Activated naive CD4-positive, alpha-beta T cell treated with anti-CD3 and anti-CD28 coated beads, Interleukin-2, amount 50 U/mL, for 24 hours (primary cell): Measurements from ENCODE around the gene CD36.

Experiments
- H3K27ac Mint-ChIP-seq: one replicate; pipeline ENCODE4 v1.8.0; 2021; ENCODE audit warnings: mild to moderate bottlenecking, mixed read lengths
- H3K27me3 Mint-ChIP-seq: one replicate; pipeline ENCODE4 v1.8.0; 2021; ENCODE audit warnings: mixed read lengths
- H3K36me3 Mint-ChIP-seq: one replicate; pipeline ENCODE4 v1.8.0; 2021; ENCODE audit warnings: mixed read lengths
- H3K4me1 Mint-ChIP-seq: one replicate; pipeline ENCODE4 v1.8.0; 2021; ENCODE audit warnings: mixed read lengths
- H3K4me3 Mint-ChIP-seq: one replicate; pipeline ENCODE4 v1.8.0; 2021; ENCODE audit warnings: mild to moderate bottlenecking, mixed read lengths
- H3K9me3 Mint-ChIP-seq: one replicate; pipeline ENCODE4 v1.8.0; 2021; ENCODE audit warnings: mixed read lengths

Gene CD36

DNA sequence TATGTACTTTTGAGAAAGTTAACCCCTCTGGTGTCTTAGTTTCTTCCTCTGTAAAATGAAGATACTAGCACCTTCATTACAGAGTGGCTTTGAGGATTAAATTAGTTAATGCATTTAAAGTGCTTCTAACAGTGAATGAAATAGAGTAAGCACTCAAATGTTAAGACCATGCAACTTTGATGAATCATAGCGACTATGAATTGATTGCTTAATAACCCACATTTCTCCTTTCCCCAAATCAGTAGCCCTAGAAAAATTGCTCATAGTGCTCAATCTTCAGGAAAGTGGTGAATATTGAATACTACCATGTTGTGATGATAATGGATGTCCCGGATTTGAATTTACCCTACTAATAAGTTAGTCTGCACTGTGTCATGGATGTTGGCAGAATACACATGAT lies 48.1 kb downstream of the CD36 start:
- H3K27ac Mint-ChIP-seq = no peak overlapping the region
- peaks cover under 1% of the 10 kb centered on the region for H3K9me3 Mint-ChIP-seq
- no peaks in the 10 kb centered on the region for H3K36me3 Mint-ChIP-seq
- no peaks in the 10 kb centered on the region for H3K4me1 Mint-ChIP-seq
- H3K27me3 Mint-ChIP-seq = no peaks in the 10 kb centered on the region
- no peak overlapping the region for H3K4me3 Mint-ChIP-seq

DNA sequence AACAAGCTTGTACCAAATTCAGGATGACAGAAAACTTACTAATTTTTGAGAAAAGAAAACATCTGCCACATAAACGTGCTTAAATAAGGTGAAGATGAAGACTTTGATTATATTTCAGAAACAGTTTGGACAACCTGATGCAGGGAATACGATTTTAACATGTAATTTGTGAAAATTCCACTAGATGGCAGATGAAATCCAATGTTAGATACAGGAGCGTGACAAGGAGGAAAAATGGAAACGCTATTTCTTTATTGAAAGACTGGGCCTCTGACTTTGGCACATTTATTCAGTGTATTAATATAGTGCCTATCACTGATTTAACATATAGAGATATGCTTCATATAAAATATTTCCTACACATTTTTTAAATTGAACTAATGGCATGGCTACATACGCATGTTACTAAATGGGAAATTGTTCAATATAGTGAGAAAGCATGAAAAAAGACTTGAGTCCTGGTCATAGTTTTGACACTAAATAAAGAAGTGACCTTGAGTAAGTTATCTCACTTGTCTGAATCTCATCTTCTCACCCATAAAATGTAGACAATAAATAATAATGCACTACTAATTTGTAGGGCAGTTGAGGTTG lies 60.7 kb downstream of the CD36 start:
- H3K4me3 Mint-ChIP-seq = no peak overlapping the region
- H3K9me3 Mint-ChIP-seq = no peaks in the 10 kb centered on the region
- H3K27me3 Mint-ChIP-seq = no peaks in the 10 kb centered on the region
- no peaks in the 10 kb centered on the region for H3K36me3 Mint-ChIP-seq
- H3K4me1 Mint-ChIP-seq = no peaks in the 10 kb centered on the region
- no peak overlapping the region for H3K27ac Mint-ChIP-seq

DNA sequence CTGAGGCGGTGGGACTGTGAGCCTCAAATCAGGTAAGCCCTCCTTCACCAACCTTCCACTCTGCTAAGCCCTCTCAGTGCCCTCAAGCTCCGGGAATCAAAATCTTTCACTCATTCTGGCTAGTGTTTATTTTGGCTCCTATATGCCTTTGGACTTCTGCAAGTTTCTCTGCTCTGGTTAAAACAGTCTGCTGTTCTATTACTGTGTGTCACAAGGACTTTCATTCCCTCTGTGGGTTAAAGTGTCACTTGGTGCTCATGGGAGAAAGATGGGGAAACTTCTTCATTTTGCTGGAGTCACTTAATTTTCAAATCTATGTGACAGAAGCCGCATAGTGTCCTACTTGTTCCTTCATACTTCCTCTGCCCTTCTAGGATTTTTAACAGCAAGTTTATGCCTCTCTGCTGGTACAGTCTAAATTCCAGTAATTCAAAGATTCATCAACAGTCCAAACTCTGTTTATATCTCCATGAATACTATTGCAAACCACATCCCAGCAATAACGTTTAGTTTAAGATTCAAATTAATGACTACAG lies 61.3 kb downstream of the CD36 start:
- no peak overlapping the region for H3K27ac Mint-ChIP-seq
- H3K27me3 Mint-ChIP-seq = no peaks in the 10 kb centered on the region
- H3K4me3 Mint-ChIP-seq = no peak overlapping the region
- H3K36me3 Mint-ChIP-seq = no peaks in the 10 kb centered on the region
- H3K9me3 Mint-ChIP-seq = no peaks in the 10 kb centered on the region
- no peaks in the 10 kb centered on the region for H3K4me1 Mint-ChIP-seq

DNA sequence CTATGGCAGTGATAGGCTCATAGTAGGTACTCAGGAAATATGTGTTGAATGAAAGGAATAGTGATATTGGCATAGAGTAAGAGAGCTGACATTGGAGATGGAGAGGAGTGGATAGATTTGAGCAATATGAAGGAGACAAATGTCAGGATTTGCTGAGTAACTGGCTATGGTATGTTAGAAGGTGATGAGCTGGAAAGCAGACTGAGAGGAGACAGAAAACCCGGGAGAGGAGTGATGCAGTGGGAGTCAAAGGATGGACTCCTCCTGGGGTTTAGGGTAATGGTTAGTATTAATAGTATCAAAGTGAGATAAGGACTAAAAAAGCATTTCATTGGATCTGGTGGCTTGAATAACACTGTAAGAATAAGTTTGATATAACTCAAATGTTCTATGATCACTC lies 64.8 kb downstream of the CD36 start:
- H3K27ac Mint-ChIP-seq = no peak overlapping the region
- H3K4me1 Mint-ChIP-seq = no peaks in the 10 kb centered on the region

DNA sequence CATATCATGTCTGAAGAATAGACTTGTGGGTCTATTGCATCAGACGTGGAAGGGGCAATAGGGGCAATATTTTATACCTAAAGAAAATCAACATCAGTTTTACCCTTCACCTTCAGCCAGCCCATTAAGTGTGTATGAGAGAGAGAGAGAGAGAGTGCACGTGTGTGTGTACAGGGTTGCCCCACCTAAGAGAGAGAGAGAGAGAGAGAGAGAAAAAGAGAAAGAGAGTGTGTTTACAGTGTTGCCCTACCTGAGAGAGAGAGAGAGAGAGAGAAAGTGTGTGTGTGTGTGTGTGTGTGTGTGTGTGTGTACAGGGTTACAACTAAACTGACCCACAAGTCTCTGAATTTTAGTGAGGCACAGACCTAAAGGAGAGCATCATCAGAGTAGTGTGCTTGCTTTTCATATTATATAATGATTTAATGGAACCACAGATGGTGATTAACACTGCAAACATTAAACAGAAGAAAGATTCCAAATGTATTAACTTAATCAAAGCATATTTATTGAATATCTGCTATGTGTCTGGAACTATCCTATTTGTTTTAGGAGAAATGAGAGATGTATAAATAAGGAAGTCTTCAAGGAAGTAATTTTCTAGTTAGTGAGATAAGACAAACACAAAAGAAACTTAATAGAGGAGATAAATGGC lies 66.8 kb downstream of the CD36 start:
- H3K4me1 Mint-ChIP-seq = no peaks in the 10 kb centered on the region
- no peak overlapping the region for H3K4me3 Mint-ChIP-seq
- no peak overlapping the region for H3K27ac Mint-ChIP-seq
- H3K36me3 Mint-ChIP-seq = no peaks in the 10 kb centered on the region
- H3K27me3 Mint-ChIP-seq = no peaks in the 10 kb centered on the region
- H3K9me3 Mint-ChIP-seq = peaks cover 7% of the 10 kb centered on the region

More for the DNA sequence above, 64.8 kb downstream of the CD36 start:
- Mint-ChIP-seq H3K4me3 (no peak overlapping the region), H3K27me3 (no peaks in the 10 kb centered on the region), H3K36me3 (no peaks in the 10 kb centered on the region), H3K9me3 (no peaks in the 10 kb centered on the region)

DNA sequence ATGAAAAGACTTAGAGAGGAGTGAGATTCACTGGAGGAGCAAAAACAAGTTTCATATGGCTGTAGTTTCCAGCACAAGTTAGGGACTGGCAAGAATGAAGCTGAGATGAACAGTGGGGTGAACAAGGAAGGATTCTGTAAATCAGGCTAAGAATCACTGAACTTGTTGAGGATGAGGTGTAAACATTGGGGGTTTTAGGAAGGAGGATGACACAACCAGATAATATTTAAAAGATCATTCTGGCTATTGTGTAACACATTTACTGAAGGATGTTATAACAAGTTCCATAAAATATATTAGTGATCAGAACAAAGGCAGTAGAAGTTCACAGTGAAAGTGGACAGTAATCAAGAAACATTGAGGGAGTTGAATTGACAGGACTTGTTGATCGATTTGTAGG lies 68.9 kb downstream of the CD36 start:
- no peaks in the 10 kb centered on the region for H3K36me3 Mint-ChIP-seq
- peaks cover 7% of the 10 kb centered on the region for H3K9me3 Mint-ChIP-seq
- H3K27ac Mint-ChIP-seq = no peak overlapping the region
- no peak overlapping the region for H3K4me3 Mint-ChIP-seq
- no peaks in the 10 kb centered on the region for H3K4me1 Mint-ChIP-seq
- H3K27me3 Mint-ChIP-seq = no peaks in the 10 kb centered on the region

DNA sequence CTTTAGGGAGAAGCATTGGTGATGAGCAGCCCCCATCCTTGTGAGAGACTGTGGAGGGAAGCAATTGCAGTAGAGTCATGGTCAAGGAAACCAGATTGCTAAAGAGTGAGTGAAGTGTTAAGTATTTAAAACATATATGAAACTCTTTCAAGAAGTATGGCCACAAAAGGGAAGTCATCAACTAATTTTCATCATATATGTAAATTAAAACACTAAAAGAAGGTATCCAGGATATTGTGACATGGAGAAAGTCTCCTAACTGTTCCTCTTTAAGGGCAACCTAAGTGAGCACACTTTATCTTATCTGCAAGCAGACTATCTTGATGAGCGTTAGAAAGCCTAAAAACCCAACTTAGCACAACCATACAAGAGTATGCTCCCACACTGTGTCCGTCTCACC lies 69.7 kb downstream of the CD36 start:
- H3K4me3 Mint-ChIP-seq = no peak overlapping the region
- no peaks in the 10 kb centered on the region for H3K27me3 Mint-ChIP-seq
- H3K27ac Mint-ChIP-seq = no peak overlapping the region
- no peaks in the 10 kb centered on the region for H3K4me1 Mint-ChIP-seq
- H3K36me3 Mint-ChIP-seq = no peaks in the 10 kb centered on the region
- H3K9me3 Mint-ChIP-seq = peaks cover 7% of the 10 kb centered on the region

DNA sequence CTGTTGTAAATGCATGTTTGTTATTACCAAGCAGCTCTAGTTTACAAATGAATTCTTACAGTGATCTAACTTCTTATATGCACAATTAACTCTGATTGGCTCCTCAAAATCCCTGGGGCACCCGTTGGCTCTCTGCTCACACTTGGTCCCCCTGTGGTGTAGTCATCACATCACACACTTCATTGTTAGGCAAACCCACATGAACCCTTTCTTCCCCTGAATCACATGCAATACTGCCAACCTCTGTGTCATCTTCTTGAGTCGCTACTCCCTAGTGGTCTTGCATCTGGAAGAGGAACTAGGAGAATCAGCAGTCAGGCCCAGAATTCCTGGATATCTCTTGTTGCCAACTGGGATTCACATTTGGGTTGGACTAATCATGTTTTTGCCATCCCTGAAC lies 73.1 kb downstream of the CD36 start:
- no peak overlapping the region for H3K4me3 Mint-ChIP-seq
- H3K27ac Mint-ChIP-seq = no peak overlapping the region
- no peaks in the 10 kb centered on the region for H3K36me3 Mint-ChIP-seq
- H3K9me3 Mint-ChIP-seq = peaks cover 7% of the 10 kb centered on the region
- H3K27me3 Mint-ChIP-seq = no peaks in the 10 kb centered on the region
- no peaks in the 10 kb centered on the region for H3K4me1 Mint-ChIP-seq

DNA sequence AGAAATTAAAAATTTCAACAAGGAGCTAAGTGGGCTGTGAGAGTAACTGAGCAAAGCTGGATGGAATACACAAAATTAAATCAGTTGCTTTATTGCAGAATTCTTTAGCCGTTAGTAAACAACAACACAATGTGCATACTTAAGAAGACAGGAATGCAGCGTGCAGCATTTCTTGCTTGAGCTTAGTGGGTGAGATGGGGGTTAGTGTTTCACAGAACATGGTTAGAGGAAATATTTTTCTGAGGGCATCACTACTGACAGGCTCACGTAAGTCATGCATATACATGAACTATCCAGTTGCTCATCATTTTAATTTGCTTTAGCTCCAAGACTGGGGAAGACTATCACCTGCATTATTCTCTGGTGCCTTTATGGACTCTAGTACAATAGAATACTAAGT lies 80.8 kb downstream of the CD36 start:
- H3K27ac Mint-ChIP-seq = no peak overlapping the region
- no peak overlapping the region for H3K4me3 Mint-ChIP-seq
- no peaks in the 10 kb centered on the region for H3K4me1 Mint-ChIP-seq
- no peaks in the 10 kb centered on the region for H3K27me3 Mint-ChIP-seq
- H3K36me3 Mint-ChIP-seq = no peaks in the 10 kb centered on the region
- no peaks in the 10 kb centered on the region for H3K9me3 Mint-ChIP-seq

DNA sequence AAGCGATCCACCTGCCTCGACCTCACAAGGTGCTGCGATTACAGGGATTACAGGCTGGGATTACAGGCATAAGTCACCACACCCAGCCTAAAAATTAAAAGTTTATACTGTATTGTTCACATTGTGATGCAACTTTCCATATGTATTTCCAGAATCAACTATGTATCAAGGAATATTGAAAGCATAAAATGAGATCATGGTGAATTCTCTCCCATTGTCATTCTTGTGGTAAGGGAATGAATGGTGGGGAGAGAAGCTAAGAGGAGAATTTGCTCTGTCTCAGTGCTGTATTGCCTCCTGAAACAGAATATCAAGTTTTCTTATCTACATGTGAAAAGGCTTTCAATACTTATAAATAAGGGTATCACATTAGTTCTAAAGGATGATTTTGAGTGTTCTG lies 81.7 kb downstream of the CD36 start:
- Mint-ChIP-seq H3K36me3 (no peaks in the 10 kb centered on the region), H3K4me1 (no peaks in the 10 kb centered on the region), H3K27ac (no peak overlapping the region), H3K27me3 (no peaks in the 10 kb centered on the region), H3K9me3 (no peaks in the 10 kb centered on the region), H3K4me3 (no peak overlapping the region)

DNA sequence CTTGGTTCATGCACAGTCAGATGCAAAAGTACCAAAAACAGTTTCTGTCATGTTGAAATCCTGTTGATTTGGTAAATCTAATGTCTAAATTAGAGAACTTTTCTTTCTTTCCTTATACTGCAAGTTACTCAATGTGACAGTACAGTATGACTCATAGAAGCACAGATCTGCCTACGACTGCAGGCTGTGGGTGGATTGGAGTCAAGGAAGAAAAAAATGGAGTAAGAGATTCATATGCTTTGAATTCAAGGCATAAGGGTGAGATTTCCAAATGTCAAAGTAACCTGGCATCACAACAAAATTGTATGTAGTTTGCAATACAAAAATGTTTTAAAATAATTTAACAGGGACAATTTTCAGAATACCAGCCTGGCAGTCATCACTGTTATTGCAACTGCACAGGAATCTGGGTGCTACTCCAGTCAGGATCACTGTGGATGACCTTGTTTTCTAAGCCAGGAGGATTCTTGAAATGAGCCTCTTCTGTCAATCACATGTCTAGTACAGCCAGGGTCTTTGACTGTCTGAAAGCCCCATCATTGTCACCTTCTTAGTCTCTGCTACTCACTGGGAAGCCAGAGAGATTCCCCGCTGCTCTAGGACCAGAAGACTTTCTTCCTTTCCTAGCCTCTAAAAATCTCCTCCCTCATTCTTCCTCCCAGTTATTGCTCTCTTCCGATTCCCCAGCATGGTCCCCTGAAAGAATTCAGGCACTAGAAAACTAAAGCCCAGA lies 83.6 kb downstream of the CD36 start:
- Mint-ChIP-seq H3K4me1 (no peaks in the 10 kb centered on the region), H3K36me3 (no peaks in the 10 kb centered on the region), H3K27ac (no peak overlapping the region), H3K4me3 (no peak overlapping the region), H3K9me3 (no peaks in the 10 kb centered on the region), H3K27me3 (no peaks in the 10 kb centered on the region)

DNA sequence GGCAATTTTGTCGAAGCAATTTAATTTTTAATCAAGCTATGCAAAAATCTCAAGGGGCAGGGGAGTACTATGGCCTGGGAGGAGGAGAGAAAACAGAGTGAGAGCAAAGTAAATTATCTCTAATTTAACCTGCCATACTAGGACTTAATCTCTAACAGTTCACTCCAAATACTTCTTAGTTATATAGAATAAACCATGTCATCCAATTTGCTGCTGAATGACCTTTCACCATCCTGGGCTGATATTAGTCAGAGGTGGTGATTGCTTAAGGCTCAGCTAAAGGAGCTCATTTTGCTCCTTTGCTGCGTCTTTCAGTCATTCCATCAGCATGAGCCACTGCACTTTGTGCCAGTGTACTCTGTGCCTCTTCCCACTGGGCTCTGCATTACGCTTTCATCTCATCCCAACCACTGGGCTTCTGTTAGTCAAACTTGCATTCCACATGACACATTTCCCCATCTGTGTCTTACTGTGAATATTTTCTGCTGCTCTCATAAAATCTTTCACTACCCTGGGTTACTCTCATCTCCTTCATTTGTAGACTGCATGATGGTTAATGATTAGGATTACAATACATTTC lies 84.3 kb downstream of the CD36 start:
- Mint-ChIP-seq H3K27ac (no peak overlapping the region), H3K4me3 (no peak overlapping the region), H3K36me3 (no peaks in the 10 kb centered on the region), H3K9me3 (no peaks in the 10 kb centered on the region), H3K4me1 (no peaks in the 10 kb centered on the region), H3K27me3 (no peaks in the 10 kb centered on the region)

DNA sequence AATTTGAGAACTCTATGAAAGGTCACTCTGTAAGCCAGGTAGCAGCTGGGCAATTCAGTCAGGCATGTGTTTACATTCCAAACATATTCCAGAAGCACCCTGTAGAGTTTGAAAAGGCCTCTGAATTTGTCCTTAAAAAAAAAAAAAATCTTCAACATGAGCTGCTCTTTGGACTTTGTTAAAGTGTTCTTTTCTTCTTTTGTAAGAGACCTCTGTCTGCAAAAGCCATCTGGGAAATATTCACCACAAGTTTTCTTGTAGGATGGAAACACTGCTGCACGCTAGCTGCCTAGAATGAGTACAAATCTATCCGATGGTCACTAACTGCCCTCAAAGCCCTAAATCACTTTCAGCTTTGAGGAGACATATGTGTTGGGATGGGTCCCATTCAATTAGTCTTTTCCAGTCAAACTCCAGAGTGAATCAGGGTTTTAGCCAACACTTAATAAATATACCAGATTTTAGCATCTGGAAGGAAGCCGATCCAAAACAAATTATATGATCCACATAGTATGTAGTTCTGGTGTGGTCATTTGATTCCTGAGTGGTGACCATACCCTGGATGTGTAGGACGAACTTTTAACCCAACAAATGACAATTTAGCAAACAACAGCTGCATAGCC lies 85.9 kb downstream of the CD36 start:
- Mint-ChIP-seq H3K36me3 (no peaks in the 10 kb centered on the region), H3K27ac (no peak overlapping the region), H3K27me3 (no peaks in the 10 kb centered on the region), H3K4me3 (no peak overlapping the region), H3K9me3 (no peaks in the 10 kb centered on the region), H3K4me1 (no peaks in the 10 kb centered on the region)

DNA sequence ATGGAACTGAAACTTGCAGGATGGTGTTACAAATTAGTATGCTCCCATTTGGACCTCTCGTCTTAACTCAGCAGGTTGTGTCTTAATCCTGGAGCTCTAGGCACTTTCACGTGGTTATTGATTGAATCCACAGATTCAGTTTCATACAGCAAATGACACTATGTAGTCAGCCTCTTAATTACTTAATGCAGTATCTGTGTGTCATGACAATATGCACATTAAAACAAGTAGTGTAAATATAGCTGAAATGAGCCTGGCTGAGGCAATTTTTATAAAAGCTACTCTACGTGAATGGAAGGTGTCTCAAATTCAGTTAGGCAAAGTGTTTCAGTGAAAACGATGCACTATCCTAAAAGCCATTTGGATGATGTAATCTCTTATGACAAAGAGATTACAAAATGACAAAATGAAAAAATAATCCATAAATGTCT lies 86.8 kb downstream of the CD36 start:
- Mint-ChIP-seq H3K9me3 (no peaks in the 10 kb centered on the region), H3K36me3 (no peaks in the 10 kb centered on the region), H3K27me3 (no peaks in the 10 kb centered on the region), H3K4me3 (no peak overlapping the region), H3K4me1 (no peaks in the 10 kb centered on the region), H3K27ac (no peak overlapping the region)
